HepG2 (cell line): ENCODE data around the gene MICAL3. TPM values are rescaled to one million over a fixed set of nuclear protein-coding genes. Genes with fewer than 3 reads are reported as not detected.

ENCODE experiments used
- ATAC-seq: fragments of 200-7000 bp; cut with Tn5 transposase; 3 replicates; pipeline ENCODE4 v1.9.1; 2020; ENCODE audit warnings: mild to moderate bottlenecking, moderate library complexity
- BruUV-seq: library from RNA; stranded (reverse); fragments of 400-500 nt; replicated peaks from 2 replicates; lab custom pipeline; 2021; lab: Mats Ljungman, UMichigan
- CTCF ChIA-PET: fragments of 300-600 bp; formaldehyde crosslinking; extraction: SDS; loops from one replicate; lab custom pipeline; 2021; ENCODE audit warnings: low total read pairs, inconsistent platforms, low intra/inter-chr PET ratio; lab: Yijun Ruan, JAX
- POLR2A ChIA-PET: fragments of 350-600 bp; sonication (Branson Sonifier 250); formaldehyde crosslinking; loops from one replicate; lab custom pipeline; 2020; ENCODE audit warnings: antibody characterized with exemption, inconsistent platforms; lab: Yijun Ruan, JAX
- DNase-seq: peaks from one replicate; pipeline ENCODE4 v3.0.0-alpha.2; 2015; ENCODE audit warnings: low spot score
- FAIRE-seq: peaks from 3 replicates; lab custom pipeline; 2011; peaks lifted over from hg19 to GRCh38; lab: Jason Lieb, UNC
- H2AFZ ChIP-seq: one replicate; pipeline ENCODE4 v1.6.1; 2011; ENCODE audit warnings: low read length, inconsistent platforms
- H3K27ac ChIP-seq: fragments of 300-600 bp; 3 replicates; pipeline ENCODE4 v1.8.0; 2011; ENCODE audit warnings: mixed run types, mild to moderate bottlenecking, mixed read lengths, low read length, inconsistent platforms; ENCODE audit not compliant: insufficient read depth; ENCODE audit errors: extremely low read length
- H3K27me3 ChIP-seq, 2 experiments: fragments of 200-600 bp in 1 of 2; 2 replicates in 1 of 2; 3 replicates in 1 of 2; pipeline versions ENCODE4 v1.6.0 to v1.8.0; 2011; ENCODE audit warnings: low read length in 2 of 2, mild to moderate bottlenecking in 2 of 2, moderate library complexity in 2 of 2, inconsistent platforms in 1 of 2; ENCODE audit not compliant: insufficient read depth in 2 of 2, control insufficient read depth in 1 of 2
- H3K36me3 ChIP-seq, 2 experiments: fragments of 200-600 bp in 1 of 2; replicated peaks in 1 of 2; 2 replicates in 1 of 2; 3 replicates in 1 of 2; pipeline versions ENCODE4 v1.5.1 to v1.8.0; 2011; ENCODE audit warnings: low read length in 2 of 2, inconsistent platforms in 1 of 2; ENCODE audit not compliant: insufficient read depth in 2 of 2, control insufficient read depth in 1 of 2
- H3K4me1 ChIP-seq: 2 replicates; pipeline ENCODE4 v1.5.1; 2012; ENCODE audit warnings: low read length, inconsistent platforms; ENCODE audit not compliant: insufficient read depth
- H3K4me2 ChIP-seq: 2 replicates; pipeline ENCODE4 v1.6.0; 2011; ENCODE audit warnings: low read depth, low read length, inconsistent platforms
- H3K4me3 ChIP-seq, 3 experiments: fragments of 200-600 bp in 1 of 3; sonication (generic), shearing (Covaris generic) in 1 of 3; replicated peaks in 1 of 3; 2 replicates each; pipeline ENCODE4 v1.5.1; 2011 to 2016; ENCODE audit warnings: low read length in 3 of 3, inconsistent platforms in 2 of 3, low read depth in 2 of 3, mild to moderate bottlenecking in 2 of 3, control low read depth in 1 of 3, mixed read lengths in 1 of 3; ENCODE audit not compliant: insufficient read depth in 1 of 3
- H3K79me2 ChIP-seq: one replicate; pipeline ENCODE4 v1.6.1; 2011; ENCODE audit warnings: low read length, inconsistent platforms; ENCODE audit not compliant: insufficient read depth
- H3K9ac ChIP-seq: 2 replicates; pipeline ENCODE4 v1.6.0; 2011; ENCODE audit warnings: mild to moderate bottlenecking, low read depth, low read length, inconsistent platforms; ENCODE audit not compliant: insufficient read depth
- H3K9me3 ChIP-seq: 2 replicates; pipeline ENCODE4 v1.5.1; 2012; ENCODE audit warnings: mild to moderate bottlenecking, low read length
- H4K20me1 ChIP-seq: 2 replicates; pipeline ENCODE4 v1.6.0; 2011; ENCODE audit warnings: inconsistent platforms, mild to moderate bottlenecking, low read length, moderate library complexity; ENCODE audit not compliant: insufficient read depth
- ATF4 ChIP-seq, 2 experiments: fragments of 450-650 bp in 1 of 2; sonication (generic) in 1 of 2; formaldehyde crosslinking; IDR thresholded peaks; 2 replicates each; pipeline versions ENCODE4 v1.5.0 to v1.8.0; 2020 to 2022; ENCODE audit warnings: mild to moderate bottlenecking in 1 of 2, missing genetic modification reagents in 1 of 2
- BCL6 ChIP-seq: IDR thresholded peaks from 2 replicates; pipeline ENCODE4 v1.6.1; 2016; ENCODE audit warnings: missing genetic modification reagents, missing compliant biosample characterization
- FOXA3 ChIP-seq: IDR thresholded peaks from 2 replicates; pipeline ENCODE4 v1.6.1; 2016; ENCODE audit warnings: missing genetic modification reagents, missing compliant biosample characterization
- GABPB1 ChIP-seq: IDR thresholded peaks from 2 replicates; pipeline ENCODE4 v1.6.1; 2016; ENCODE audit warnings: mild to moderate bottlenecking, missing genetic modification reagents, moderate library complexity, missing compliant biosample characterization
- GTF2F1 ChIP-seq: fragments of 150-350 bp; IDR thresholded peaks from 2 replicates; pipeline ENCODE4 v1.6.1; 2014; ENCODE audit warnings: low read length
- HIC2 ChIP-seq: sonication (generic); formaldehyde crosslinking; IDR thresholded peaks from 2 replicates; pipeline ENCODE4 v1.9.0; 2022; ENCODE audit warnings: low read depth, missing genetic modification reagents
- HMG20A ChIP-seq: IDR thresholded peaks from 2 replicates; pipeline ENCODE4 v1.6.1; 2016; ENCODE audit warnings: borderline replicate concordance
- NFYC ChIP-seq: IDR thresholded peaks from 2 replicates; pipeline ENCODE4 v1.6.1; 2016; ENCODE audit warnings: missing genetic modification reagents, missing compliant biosample characterization
- SMAD1 ChIP-seq: sonication (generic); formaldehyde crosslinking; IDR thresholded peaks from 2 replicates; pipeline ENCODE4 v1.4.0; 2020; ENCODE audit warnings: missing genetic modification reagents, low read depth, mild to moderate bottlenecking, borderline replicate concordance
- SOX6 ChIP-seq, 2 experiments: fragments of 450-650 bp in 1 of 2; sonication (generic) in 1 of 2; formaldehyde crosslinking in 1 of 2; IDR thresholded peaks; 2 replicates each; pipeline versions ENCODE4 v1.4.0 to v1.6.1; 2017 to 2020; ENCODE audit warnings: antibody characterized with exemption in 1 of 2, mild to moderate bottlenecking in 1 of 2, missing genetic modification reagents in 1 of 2
- TCF7 ChIP-seq: sonication (generic); IDR thresholded peaks from 2 replicates; pipeline ENCODE4 v1.6.1; 2016; ENCODE audit warnings: antibody characterized with exemption, low read depth
- YY1 ChIP-seq: IDR thresholded peaks from 2 replicates; pipeline ENCODE4 v1.6.1; 2011; ENCODE audit warnings: low read length, low read depth, moderate library complexity, mild to moderate bottlenecking; ENCODE audit not compliant: insufficient read depth, insufficient replicate concordance
- ZNF12 ChIP-seq: sonication (generic); formaldehyde crosslinking; IDR thresholded peaks from 2 replicates; pipeline ENCODE4 v1.5.0; 2020; ENCODE audit warnings: missing genetic modification reagents
- ZNF598 ChIP-seq: sonication (generic); formaldehyde crosslinking; IDR thresholded peaks from 2 replicates; pipeline ENCODE4 v1.5.1; 2020; ENCODE audit warnings: mild to moderate bottlenecking, missing genetic modification reagents, borderline replicate concordance
- ZNF788 ChIP-seq: sonication (generic); formaldehyde crosslinking; IDR thresholded peaks from 2 replicates; pipeline ENCODE4 v1.5.0; 2020; ENCODE audit warnings: mild to moderate bottlenecking, missing genetic modification reagents, borderline replicate concordance
- WGBS: methylation state at CpG from one replicate; pipeline ENCODE4 v1.1.6; 2017; ENCODE audit warnings: low lambda C conversion rate; 5-methylcytosine and 5-hydroxymethylcytosine counted together
- in situ Hi-C: cut with HindIII; loops from 2 replicates; pipeline ENCODE4 v1.10.0; 2017; ENCODE audit warnings: low pct_unique_long_range_greater_than_20kb; ENCODE audit not compliant: extremely low pct_ligation_motif_present
- intact Hi-C: fragments of 100-400 bp; cut with micrococcal nuclease; formaldehyde crosslinking; loops from one replicate; pipeline ENCODE4 v1.10.0; 2022; ENCODE audit not compliant: unreplicated experiment
- polyA plus RNA-seq, 8 experiments: library from polyadenylated mRNA; depleted of rRNA in 3 of 8; stranded (reverse) in 7 of 8; unstranded in 1 of 8; fragments of >200 nt; fragmentation: Illumina TruSeq in 4 of 8; extraction: Trizol in 4 of 8; gene quantifications; 2 replicates each; pipeline versions ENCODE4 v1.2.1 to v1.2.3, GENCODE V29; 2011 to 2016; ENCODE audit warnings: low read depth in 4 of 8, missing spikeins in 1 of 8, mixed read lengths in 1 of 8; ENCODE audit not compliant: insufficient read depth in 1 of 8
- total RNA-seq, 5 experiments: library from RNA; depleted of rRNA; stranded (reverse); fragments of >200 nt; fragmentation: Illumina TruSeq; extraction: Trizol; gene quantifications; 2 replicates each; pipeline ENCODE4 v1.2.3, GENCODE V29; 2016; ENCODE audit warnings: low read depth in 1 of 5
- TF ChIP-seq, protein P1 (sequence below): sonication (generic); formaldehyde crosslinking; IDR thresholded peaks from 2 replicates; pipeline ENCODE4 v1.4.0; 2020; ENCODE audit warnings: low read depth, missing genetic modification reagents

The MICAL3 gene
- total and polyA plus RNA-seq, 2 of the 13 experiments (the other 11 are each of a cell fraction or from before 2014, with no cell fraction given): 5.3 to 12.5 TPM

GRCh38 chr22:18035751-18036150 is 11.4 kb upstream of the MICAL3 start:
- H3K36me3 ChIP-seq: no peaks in the 10 kb centered on the region
- H3K4me1 ChIP-seq: peaks cover 47% of the 10 kb centered on the region
- POLR2A ChIA-PET: interaction anchor here (0.7 to 2.0 kb wide), 5 partner anchors 9 to 33 kb away, joined by 3 to 8 read pairs (median 3); no protein-coding TSS in a partner anchor
- FAIRE-seq: peak; percentile 23
- peak overlapping the region; percentile 63 for H3K4me2 ChIP-seq
- in situ Hi-C loops: no loop called here
- H3K27me3 ChIP-seq: peaks cover 0 to 8% of the 10 kb centered on the region in 2 experiments; a peak in 1 of 5 replicates
- BruUV-seq: no TSS peak
- intact Hi-C loops: loop anchor here (2.0 kb wide), 1 partner anchor 41 kb away; the partner anchor contains the start of gene PEX26
- CTCF ChIA-PET: interaction anchor here (0.6 kb wide), 1 partner anchor 11 kb away, joined by 3 read pairs; no protein-coding TSS in a partner anchor
- no peaks in the 10 kb centered on the region for H3K9me3 ChIP-seq
- WGBS: 0% methylated on average over 9 of the region's 9 CpGs
- H2AFZ ChIP-seq: no peak overlapping the region
- no peaks in the 10 kb centered on the region for H3K79me2 ChIP-seq
- H3K4me3 ChIP-seq: 0 out of 6 replicates have a peak overlapping the region, but pooled peaks of 1 of the 3 experiments have one; percentile 39
- no peaks in the 10 kb centered on the region for H4K20me1 ChIP-seq
- no peak overlapping the region; the same call in 1 of the 2 replicates for H3K9ac ChIP-seq
- DNase-seq: peak; percentile 82
- no peak overlapping the region for H3K27ac ChIP-seq
- ATAC-seq: peak; percentile 87
- TF ChIP-seq ZNF12 (CRISPR knock-in tag) (peak; percentile 15; the same call in 1 of the 2 replicates), GTF2F1 (no peak), NFYC (peak; percentile 41; the same call in 1 of the 2 replicates), YY1 (no peak), ZNF598 (CRISPR knock-in tag) (no peak), SOX6 (IDR thresholded peaks at IDR 0.05) (no peak), SOX6 (CRISPR knock-in tag; IDR thresholded peaks at IDR 0.05) (0 out of 2 replicates have a peak, but pooled peaks have one; percentile 30), TCF7 (no peak), ZNF788 (no peak), SMAD1 (no peak), BCL6 (CRISPR knock-in tag) (0 out of 2 replicates have a peak, but pooled peaks have one; percentile 24), ATF4 (CRISPR knock-in tag; IDR thresholded peaks at IDR 0.05) (peak in 1 of 2 experiments; percentile 88; a peak in 2 of 4 replicates), HIC2 (peak; percentile 21; the same call in 1 of the 2 replicates), HMG20A (CRISPR knock-in tag) (0 out of 2 replicates have a peak, but pooled peaks have one; percentile 29), FOXA3 (CRISPR knock-in tag) (peak; percentile 47; the same call in 1 of the 2 replicates), GABPB1 (no peak)
- TF ChIP-seq, protein P1, sequence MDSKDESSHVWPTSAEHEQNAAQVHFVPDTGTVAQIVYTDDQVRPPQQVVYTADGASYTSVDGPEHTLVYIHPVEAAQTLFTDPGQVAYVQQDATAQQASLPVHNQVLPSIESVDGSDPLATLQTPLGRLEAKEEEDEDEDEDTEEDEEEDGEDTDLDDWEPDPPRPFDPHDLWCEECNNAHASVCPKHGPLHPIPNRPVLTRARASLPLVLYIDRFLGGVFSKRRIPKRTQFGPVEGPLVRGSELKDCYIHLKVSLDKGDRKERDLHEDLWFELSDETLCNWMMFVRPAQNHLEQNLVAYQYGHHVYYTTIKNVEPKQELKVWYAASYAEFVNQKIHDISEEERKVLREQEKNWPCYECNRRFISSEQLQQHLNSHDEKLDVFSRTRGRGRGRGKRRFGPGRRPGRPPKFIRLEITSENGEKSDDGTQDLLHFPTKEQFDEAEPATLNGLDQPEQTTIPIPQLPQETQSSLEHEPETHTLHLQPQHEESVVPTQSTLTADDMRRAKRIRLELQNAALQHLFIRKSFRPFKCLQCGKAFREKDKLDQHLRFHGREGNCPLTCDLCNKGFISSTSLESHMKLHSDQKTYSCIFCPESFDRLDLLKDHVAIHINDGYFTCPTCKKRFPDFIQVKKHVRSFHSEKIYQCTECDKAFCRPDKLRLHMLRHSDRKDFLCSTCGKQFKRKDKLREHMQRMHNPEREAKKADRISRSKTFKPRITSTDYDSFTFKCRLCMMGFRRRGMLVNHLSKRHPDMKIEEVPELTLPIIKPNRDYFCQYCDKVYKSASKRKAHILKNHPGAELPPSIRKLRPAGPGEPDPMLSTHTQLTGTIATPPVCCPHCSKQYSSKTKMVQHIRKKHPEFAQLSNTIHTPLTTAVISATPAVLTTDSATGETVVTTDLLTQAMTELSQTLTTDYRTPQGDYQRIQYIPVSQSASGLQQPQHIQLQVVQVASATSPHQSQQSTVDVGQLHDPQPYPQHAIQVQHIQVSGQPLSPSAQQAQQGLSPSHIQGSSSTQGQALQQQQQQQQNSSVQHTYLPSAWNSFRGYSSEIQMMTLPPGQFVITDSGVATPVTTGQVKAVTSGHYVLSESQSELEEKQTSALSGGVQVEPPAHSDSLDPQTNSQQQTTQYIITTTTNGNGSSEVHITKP: 0 out of 2 replicates have a peak, but pooled peaks have one; percentile 22
